ENCODE results near the gene ENDOV.
A peak's percentile ranks its signal among the peaks of the same experiment; 100 is the strongest.

ENDOV gene

DNA sequence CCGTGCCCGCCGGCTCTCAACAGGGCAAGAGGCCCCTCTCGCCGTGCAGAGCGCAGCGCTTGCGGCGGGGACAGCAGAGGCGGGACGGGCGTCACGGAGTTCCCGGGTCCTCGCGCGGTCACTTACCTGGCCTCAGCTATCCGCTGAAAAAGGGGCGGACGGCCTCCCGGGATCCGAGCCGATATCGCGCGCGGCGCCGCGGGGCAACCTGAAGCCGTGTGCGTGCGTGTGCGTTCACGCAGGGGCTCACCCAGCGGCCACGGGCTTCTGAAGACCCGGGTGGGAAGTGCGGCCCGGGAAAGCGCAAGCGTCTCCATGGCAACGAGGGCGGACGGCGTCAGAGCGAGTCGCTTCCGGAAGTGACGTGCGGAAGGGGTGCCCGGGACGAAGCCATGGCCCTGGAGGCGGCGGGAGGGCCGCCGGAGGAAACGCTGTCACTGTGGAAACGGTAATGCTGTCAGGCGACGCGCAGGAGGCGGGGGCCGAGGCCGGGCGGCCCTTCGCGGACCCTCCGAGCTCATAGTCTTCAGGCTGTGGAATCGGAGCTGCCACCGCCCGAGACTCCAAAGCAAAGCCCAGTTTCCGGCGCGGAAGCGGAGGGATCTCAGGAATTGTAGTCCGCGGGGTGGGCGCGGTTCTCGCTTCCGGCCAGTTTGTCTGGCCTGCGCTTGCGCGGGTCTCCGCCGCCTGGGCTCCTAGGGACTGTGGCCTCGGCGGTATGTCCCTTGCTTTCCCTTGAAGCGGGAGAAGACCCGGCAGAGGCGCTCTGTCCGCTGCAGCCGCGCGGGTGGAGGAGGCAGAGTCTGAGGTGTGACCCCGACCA lies at the start of gene ENDOV:
TSS of gene ENDOV (plus strand) at position 365 of the 823 bp plus-strand sequence. CDS start at position 393, 28 bp downstream.
- DNase-seq: peak; percentile 75

GRCh38 chr17:80365983-80366382 lies 49.0 kb upstream of the ENDOV start:
- no peak for DNase-seq

DNA sequence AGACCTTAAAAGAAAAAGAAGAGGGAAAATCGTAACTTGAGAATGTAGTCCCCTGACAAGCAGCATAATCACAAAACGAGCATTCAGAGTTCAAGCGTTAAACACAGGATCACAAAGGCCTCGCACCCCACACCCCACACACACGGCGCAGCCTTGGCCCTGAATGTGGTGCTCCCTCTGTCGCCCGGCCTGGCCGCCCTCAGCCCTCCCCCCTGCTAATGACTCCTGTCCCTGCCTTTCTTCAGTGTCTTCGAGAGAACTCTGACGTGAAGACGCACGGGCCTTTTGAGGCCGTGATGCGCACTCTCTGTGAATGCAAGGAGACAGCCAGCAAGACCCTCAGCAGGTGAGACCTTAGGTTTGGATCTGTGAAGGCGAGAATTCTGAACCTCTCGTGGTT lies 47.5 kb upstream of the ENDOV start:
- DNase-seq: no peak

GRCh38 chr17:80371196-80371595 lies 43.8 kb upstream of the ENDOV start:
- no peak for DNase-seq

- no peak for DNase-seq
These were observed 42.5 kb upstream of the ENDOV start for GRCh38 chr17:80372456-80372855.

DNA sequence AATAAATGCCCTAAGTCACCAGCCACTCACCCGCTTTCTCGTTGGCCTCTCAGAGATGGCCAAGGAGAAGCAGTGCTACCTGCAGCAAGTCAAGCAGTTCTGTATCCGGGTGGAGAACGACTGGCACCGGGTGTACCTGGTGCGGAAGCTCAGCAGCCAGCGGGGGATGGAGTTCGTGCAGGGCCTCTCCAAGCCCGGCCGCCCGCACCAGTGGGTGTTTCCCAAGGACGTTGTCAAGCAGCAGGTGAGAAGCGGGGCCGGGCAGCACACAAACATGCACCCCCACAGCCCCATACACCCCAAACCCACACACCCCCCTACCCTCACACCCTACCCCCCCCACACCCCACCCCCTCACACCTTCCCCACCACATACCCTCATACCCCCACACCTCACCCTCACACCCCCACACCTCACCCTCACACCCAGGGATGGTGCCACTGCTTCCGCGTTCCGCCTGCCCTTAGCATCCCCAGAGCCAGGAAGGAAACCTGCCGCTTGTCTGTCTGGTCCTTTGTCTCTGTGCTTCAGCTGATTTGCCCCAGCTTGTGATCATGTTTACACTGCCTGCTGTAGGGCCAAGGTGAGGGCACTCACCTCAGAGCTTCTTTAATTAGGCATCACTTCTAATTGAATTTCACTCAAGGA lies 41.9 kb upstream of the ENDOV start:
- DNase-seq: no peak

DNA sequence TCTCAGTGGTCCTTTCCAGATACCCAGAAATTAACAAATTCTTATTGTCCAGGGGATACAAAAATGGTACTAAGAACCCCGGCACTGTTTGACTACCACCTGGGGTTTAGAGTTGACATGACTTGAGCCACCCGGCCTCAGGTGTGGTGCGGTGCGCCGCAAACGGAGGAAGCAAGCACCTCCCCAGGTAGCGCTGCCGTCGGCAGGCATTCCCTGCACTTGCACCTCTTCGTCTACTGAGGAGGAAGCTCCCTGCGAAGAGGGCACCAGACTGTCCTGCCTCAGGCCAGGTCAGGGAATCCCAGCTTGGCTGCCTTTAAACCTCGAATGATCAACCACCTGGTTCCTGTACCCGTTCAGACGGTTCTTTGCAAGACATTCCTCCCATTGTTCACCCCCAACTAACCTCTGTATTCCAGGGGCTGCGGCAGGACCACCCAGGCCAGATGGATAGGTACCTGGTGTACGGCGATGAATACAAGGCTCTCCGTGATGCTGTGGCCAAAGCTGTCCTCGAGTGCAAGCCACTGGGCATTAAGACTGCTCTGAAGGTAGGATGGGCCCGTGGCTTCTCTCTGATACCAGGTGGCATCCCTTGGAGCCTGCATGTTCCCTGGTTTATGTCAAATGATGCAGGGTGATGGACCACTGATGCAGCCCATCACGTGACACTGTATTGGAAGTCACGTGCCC lies 40.8 kb upstream of the ENDOV start:
- no peak for DNase-seq

GRCh38 chr17:80374732-80375585 lies 40.0 kb upstream of the ENDOV start:
- no peak for DNase-seq

DNA sequence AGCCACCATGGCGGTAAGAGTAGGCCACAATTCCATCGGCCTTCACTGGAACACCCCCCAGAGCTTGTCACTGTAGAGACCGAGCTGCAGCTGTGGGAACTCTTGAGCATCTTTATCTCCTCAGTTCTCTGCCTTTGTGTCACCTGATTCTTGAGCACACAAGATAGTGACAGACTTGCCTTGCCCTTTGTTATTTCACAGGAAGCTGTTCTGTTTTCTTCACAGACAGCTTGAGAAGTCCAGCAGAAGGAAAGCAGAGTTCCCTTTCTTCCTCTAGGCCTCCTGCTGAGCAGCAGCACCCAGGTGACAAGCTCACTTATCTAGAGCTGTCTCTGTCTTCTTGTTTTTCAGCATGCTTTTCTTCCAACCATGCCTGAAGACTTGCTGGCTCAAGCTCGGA lies 38.4 kb upstream of the ENDOV start:
- no peak for DNase-seq

DNA sequence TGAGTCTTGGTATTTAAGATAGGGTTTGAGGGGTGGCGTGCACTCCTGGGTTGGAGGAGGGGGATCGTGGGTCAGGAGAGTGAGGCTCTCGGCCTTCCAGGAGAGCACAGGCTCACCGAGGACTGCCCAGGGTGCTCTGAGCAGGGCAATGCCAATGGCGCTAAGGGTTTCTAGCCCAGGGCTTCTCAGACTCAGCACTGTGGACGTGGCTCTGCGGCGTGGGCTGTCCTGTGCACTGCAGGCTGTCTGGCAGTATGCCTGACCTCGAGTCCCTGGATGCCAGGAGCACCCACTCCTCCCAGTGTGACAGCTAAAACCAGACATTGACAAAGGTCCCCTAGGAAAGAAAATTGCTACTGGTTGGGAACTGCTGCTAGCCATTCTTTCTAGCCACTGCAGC lies 37.2 kb upstream of the ENDOV start:
- DNase-seq: no peak

- no peak for DNase-seq
These were observed 35.6 kb upstream of the ENDOV start for GRCh38 chr17:80379348-80379747.

DNA sequence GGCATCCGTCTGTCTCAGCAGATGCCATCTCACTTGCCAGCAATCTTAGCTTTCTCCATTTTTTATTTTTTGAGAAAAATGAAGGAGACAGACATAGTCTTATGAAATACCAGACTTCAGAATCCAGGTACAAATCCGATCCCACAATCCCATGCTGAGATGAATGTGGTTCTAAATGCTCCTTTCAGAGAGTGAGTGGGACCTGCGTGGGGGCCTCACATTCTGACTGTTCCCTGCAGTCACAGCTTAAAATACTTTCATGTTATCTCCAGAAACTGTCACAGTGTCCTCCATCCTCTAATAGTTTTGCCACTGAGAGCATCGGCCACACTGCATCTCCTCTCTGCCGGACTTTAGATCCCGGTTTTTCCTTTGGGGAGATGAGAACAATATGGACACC lies 34.9 kb upstream of the ENDOV start:
- DNase-seq: no peak

DNA sequence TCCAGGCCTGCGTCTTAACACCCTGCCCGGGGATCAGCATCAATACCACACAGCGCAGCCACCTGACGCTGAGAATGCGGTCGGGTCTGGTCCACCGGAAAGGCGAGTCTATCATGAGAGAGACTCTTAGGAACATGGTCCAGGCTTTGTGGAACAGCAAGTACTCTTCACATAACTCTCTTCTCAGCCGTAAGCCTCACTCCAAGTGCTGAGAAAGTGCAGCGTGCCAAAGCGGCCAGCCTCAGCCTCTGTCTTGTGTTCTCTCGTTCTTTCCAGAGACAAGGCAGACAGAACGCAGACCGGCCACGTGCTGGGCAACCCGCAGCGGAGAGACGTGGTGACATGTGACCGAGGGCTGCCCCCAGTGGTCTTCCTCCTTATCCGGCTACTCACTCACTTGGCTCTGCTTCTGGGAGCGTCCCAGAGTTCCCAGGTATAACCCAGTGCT lies 34.4 kb upstream of the ENDOV start:
- DNase-seq: no peak

DNA sequence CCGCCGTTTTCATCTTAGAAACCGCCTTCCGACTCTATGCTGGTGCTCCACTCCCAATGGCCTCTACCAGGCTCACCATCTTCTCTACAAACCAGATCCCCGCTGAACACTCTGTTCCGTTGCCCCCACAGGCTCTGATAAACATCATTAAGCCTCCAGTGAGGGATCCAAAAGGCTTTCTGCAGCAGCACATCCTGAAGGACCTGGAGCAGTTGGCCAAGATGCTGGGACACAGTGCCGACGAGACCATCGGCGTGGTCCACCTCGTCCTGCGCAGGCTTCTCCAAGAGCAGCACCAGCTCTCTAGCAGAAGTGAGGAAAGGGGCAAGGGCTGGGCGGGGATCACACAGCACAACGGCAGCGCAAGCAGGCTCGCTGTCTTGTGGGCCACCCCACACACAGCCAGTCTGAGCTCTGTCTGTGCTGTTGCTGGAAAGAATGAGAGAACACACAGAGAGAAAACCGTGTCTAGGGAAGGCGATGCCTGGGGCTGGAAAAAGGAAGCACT lies 33.5 kb upstream of the ENDOV start:
- no peak for DNase-seq

GRCh38 chr17:80382446-80382845 lies 32.5 kb upstream of the ENDOV start:
- no peak for DNase-seq

DNA sequence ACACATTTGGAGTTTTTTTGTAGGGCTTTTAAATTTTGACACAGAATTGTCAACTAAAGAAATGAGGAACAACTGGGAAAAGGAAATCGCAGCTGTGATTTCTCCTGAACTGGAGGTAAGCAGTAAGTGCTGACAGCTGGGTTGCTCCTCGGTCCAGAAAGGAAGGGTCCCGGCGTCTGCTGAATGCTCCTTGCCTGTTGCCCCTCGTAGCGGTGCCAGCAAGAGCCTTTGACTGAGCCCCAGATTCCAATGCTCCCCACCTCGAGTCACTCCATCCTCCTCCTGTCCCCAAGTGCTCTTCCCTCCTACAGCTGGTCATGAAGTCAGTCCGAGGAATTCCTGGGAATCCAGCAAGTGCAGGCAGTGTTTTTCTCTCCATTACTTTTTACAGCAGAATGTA lies 32.0 kb upstream of the ENDOV start:
- DNase-seq: no peak

- DNase-seq: no peak
These were observed 30.6 kb upstream of the ENDOV start for GRCh38 chr17:80384078-80384960.

DNA sequence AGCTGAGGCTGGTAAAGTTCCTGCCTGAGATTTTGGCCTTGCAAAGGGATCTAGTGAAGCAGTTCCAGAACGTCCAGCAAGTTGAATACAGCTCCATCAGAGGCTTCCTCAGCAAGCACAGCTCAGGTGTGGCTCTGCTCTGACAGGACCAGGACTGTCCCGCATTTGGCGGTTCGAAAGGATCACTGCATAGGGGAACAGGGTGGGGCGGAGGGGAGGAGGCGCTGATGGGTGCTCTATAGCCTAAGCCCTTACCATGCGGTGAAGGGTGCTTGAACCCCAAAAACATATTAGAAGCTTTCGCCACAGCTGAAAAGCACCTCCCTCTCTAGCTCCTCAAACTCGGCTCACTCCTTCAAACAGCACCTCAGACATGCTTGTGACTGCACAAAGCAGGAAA lies 29.9 kb upstream of the ENDOV start:
- no peak for DNase-seq

- DNase-seq: no peak
These were observed 28.6 kb upstream of the ENDOV start for GRCh38 chr17:80386341-80386740.

DNA sequence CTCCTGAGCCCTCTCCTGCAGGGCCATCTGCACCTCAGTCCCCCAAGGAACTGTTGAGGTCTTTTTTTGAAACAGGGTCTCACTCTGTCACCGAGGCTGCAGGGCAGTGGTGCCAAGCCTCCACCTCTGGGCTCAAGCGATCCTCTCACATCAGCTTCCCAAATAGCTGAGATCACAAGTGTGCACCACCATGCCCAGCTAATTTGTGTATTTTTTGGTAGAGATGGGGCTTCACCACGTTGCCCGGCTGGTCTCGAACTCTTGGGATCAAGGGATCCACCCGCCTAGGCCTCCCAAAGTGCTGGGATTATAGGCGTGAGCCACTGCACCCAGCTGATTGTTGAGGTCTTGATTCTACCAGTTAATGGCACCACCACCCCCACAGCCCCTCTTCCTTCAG lies 27.9 kb upstream of the ENDOV start:
- no peak for DNase-seq

GRCh38 chr17:80388175-80388574 lies 26.8 kb upstream of the ENDOV start:
- no peak for DNase-seq

GRCh38 chr17:80388601-80389000 lies 26.4 kb upstream of the ENDOV start:
- no peak for DNase-seq
